ENCODE results near the gene RBP5.

- TF ChIP-seq CTCF (IDR thresholded peaks at IDR 0.05 in 4 of 5, conservative IDR thresholded peaks at IDR 0.05 in 1 of 5): no peak
- no peak for TF ChIP-seq POLR2A (IDR thresholded peaks at IDR 0.05)
Observed at GRCh38 chr12:7160183-7160582, 31.5 kb upstream of the RBP5 start.
